GM12801 (cell line): ENCODE measurements around the gene PDS5B.

Experiments
- TF ChIP-seq, protein P1 (sequence below): IDR thresholded peaks from one replicate; pipeline ENCODE4 v1.5.1; 2011; ENCODE audit warnings: control low read depth; ENCODE audit not compliant: insufficient read length; ENCODE audit errors: extremely low read depth

PDS5B gene

DNA sequence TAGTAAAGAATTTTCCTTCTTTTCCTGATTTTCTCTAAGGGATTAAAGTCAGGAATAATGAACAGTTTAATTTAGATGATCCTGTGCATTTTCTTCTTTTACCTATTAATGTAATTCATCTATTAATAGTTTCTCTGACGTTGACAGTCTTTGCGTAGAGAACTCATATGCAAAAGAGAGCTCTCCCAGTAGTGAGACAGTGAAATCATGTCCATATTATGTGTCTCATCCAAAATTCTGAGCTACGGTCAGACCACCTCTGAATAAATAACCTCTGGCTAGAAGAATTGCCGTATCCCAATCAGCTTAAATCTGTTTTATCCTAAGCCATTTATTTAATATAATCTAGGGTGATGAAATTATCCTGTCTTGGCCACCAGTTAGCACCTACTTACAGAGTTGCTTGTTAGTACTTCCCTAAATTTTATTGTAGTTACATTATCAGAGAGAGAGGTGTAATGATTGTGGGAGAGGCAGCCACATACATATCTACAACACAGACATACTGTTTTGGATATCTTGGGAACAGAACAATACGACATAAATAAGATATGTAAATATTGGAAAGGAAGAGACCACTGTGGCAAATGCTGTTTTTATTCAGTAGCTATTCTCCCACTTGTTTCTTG, 30.7 kb downstream of the PDS5B start:
- TF ChIP-seq, protein P1, sequence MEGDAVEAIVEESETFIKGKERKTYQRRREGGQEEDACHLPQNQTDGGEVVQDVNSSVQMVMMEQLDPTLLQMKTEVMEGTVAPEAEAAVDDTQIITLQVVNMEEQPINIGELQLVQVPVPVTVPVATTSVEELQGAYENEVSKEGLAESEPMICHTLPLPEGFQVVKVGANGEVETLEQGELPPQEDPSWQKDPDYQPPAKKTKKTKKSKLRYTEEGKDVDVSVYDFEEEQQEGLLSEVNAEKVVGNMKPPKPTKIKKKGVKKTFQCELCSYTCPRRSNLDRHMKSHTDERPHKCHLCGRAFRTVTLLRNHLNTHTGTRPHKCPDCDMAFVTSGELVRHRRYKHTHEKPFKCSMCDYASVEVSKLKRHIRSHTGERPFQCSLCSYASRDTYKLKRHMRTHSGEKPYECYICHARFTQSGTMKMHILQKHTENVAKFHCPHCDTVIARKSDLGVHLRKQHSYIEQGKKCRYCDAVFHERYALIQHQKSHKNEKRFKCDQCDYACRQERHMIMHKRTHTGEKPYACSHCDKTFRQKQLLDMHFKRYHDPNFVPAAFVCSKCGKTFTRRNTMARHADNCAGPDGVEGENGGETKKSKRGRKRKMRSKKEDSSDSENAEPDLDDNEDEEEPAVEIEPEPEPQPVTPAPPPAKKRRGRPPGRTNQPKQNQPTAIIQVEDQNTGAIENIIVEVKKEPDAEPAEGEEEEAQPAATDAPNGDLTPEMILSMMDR: no peak

- TF ChIP-seq, protein P1: no peak
These were observed 36.6 kb downstream of the PDS5B start for GRCh38 chr13:32622827-32623226.

DNA sequence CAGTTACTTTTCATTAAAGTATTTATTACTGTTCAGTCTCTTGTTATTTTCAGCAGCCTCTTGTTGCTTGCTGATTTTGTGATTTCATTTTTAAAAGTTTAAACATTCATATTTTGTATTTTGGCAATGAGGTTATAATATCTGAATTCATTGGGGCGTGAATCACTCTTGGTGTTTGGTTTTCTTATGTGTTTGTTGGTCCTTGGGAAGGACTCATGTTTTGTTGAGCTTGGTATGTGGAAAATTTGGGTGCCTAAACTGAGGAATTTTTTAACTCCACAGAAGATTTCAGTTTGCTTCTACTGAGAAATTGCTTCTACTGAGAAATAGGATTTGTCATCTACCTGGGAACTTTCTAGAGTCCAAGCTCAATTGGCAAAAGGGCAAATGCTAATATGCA, 38.2 kb downstream of the PDS5B start:
- TF ChIP-seq, protein P1: no peak

GRCh38 chr13:32627793-32628192, 41.5 kb downstream of the PDS5B start:
- TF ChIP-seq, protein P1: no peak

GRCh38 chr13:32629313-32629712, 43.1 kb downstream of the PDS5B start:
- TF ChIP-seq, protein P1: no peak

DNA sequence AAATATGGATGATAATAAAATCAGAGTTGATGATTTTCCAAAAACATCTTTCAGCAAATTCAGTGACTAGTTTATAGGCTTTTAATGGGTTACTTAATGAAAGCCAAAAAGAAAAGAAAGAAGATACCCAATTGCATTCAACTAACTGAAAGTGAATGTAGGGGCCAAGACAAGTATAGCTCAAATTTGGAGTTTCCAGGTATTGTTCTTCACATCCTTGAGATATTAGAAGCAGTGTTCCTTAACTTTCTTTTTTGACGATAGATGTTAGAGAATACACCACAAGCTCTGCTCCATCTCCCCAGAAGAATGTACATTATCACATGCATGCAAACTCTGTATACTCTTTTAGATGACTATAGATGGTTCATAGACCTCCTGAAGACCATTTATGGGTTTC, 43.6 kb downstream of the PDS5B start:
- TF ChIP-seq, protein P1: no peak

DNA sequence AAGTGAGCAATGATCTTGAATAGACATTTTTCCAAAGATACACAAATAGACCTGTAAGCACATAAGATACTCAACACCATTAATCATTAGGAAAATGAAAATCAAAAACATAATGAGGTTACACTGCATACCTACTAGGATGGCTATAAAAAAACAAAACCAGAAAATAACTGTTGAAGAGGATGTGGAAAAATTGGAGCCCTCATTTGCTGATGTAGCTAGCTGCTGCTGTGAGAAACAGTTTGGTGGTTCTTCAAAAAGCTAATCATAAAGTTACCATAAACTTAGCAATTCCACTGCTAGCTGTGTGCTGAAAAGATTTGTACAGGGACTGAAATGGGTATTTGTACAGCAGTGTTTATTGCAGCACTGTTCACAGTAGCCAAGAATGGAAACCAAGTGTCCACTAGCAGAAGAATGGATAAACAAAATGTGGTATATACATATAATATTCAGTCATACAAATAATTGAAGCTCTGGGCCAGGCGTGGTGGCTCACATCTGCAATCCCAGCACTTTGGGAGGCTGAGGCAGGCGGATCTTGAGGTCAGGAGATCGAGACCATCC, 46.2 kb downstream of the PDS5B start:
- TF ChIP-seq, protein P1: no peak

DNA sequence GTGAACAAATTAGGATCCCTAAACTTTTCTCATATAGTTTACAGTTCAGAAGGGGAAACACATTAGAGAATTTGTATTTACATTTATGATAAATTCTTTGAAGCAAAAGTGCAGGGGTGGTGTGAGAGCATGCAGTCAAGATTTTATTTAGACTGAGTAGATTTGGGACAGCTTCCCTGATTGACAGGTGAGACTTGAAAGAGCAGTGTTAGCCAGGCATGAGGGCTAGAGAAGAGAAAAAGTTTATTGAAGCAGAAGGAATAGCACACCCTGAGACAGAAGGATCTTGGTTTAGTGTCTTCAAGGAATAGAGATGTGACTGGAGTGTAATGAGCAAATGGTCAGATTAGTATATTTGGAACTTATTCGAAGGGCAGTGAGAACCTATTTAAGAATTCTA, 50.5 kb downstream of the PDS5B start:
- TF ChIP-seq, protein P1: no peak
